ENCODE results near the gene WDR7.

Gene WDR7

GRCh38 chr18:56937874-56938430, 286.8 kb downstream of the WDR7 start:
- no peak for DNase-seq (ENCODE audit: low spot score)

DNA sequence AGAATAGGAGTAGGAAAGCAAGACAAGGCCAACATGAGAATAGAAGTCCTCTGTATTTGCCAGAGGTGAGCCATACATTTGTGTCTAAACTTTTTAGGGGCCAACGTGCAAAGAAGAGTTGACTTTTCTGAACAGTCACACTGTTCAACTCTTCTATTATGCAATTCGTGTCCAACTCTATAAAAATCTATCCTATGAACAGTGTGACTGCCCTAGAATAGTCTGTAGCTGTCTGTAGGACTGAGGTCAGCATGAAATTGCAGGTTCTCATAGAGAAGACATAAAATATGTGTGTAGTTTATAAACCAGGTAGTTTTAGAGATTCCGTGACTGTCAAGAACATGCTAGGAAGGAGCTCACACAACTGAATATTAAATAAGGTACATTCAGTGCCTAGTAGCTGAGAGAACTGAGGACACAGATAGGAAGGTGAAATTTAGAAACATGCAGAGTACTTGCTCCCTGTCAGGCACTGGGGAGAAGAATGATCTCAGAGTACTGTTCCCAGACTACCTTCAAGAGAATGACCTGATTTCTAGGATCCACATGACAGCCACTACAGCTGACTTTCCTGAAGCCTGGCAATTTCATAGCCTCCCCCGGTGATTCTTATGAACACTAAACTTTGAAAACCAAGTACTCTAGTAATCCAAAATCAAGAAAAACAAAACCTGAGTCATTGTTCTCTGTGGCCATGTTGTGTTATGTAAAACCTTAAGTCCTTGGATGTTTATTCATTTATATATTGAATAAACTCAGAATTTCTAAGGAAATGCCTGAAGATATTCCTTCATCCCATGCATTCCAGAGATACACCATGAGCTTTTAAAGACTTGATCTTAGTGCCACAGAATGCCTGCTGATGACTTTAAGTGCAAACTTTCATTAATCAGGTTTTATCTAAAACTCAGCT, 294.3 kb downstream of the WDR7 start:
- no peak for DNase-seq (ENCODE audit: low spot score)

DNA sequence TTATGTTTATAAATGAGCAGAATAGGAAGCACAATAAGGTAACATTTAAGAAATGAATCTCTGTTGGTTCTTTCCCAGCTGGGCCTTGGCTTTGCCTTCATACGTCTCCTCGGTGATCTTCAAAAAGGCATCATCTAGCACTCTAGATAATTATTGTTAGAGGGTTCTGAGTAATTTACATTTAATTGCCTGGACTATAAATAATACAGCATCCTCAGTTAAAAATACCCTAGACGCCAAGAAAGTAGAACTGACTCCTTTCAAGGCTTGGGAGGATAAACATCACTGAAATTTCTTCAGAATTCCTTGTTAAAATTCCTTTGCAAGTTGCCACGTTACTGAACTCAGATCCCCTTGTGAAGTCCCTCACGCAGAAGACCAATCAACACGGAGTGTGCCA, 296.1 kb downstream of the WDR7 start:
- DNase-seq (ENCODE audit: low spot score) = no peak

DNA sequence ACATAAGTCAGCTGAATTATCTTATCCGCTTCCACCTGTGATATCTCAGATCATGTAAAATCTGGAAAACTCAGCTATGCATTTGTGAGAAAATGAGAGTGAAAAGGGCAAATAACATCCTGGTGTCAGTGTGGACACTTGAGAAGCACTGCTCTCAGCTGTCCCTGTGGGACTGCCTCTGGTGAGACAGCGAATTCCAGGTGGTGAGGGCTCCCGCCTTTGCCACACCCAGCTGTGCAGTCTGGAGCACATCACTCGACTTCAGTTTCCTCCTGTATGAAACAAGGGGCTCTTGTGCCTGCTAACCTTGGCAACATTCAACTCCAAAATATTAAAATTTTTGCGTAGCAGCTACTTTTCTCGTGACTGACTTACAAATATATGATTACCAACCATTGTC, 300.9 kb downstream of the WDR7 start:
- DNase-seq (ENCODE audit: low spot score) = no peak

DNA sequence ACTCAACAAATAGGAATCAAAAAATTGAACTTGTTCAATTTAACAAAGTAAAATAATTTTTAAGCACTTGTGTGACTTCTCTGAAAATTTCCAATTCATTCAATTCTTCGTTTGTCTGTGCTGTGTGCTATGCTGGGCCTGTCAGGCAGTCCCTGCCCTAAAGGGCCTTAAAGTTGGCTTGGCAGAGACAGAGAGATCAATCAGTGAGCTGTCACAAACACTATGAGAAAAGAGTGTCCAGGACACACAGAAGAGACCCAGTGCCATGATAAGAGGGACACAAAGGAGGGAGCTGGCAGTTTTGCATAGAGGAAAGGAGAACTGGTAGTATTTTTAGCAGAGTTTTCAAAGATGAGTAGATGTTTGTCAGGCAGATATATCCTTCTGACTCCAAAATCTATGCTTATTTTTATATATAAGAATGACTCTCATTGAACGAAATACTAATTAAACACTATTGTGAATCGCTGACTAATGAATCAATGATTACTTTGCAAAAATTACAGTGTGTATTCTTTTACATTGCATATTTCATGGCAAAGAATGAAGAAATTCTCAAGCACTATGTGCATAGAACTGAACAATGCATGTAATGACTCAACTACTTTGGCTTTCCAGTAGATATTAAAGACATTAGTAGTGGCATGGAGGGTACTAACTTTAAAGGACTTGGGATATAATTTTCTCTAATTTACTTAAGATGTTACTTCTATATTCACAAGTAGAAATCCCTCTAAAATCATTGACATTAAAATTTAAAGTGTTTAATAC, 302.5 kb downstream of the WDR7 start:
- no peak for DNase-seq (ENCODE audit: low spot score)

- DNase-seq (ENCODE audit: low spot score) = no peak
Measured at GRCh38 chr18:56955490-56955889, 304.3 kb downstream of the WDR7 start.

- no peak for DNase-seq (ENCODE audit: low spot score)
Measured at GRCh38 chr18:56959120-56959519, 308.0 kb downstream of the WDR7 start.

- DNase-seq (ENCODE audit: low spot score) = no peak
Measured at GRCh38 chr18:56962322-56962721, 311.2 kb downstream of the WDR7 start.

- DNase-seq (ENCODE audit: low spot score) = no peak
Measured at GRCh38 chr18:56967035-56967434, 315.9 kb downstream of the WDR7 start.

GRCh38 chr18:56973487-56973886, 322.3 kb downstream of the WDR7 start:
- no peak for DNase-seq (ENCODE audit: low spot score)

DNA sequence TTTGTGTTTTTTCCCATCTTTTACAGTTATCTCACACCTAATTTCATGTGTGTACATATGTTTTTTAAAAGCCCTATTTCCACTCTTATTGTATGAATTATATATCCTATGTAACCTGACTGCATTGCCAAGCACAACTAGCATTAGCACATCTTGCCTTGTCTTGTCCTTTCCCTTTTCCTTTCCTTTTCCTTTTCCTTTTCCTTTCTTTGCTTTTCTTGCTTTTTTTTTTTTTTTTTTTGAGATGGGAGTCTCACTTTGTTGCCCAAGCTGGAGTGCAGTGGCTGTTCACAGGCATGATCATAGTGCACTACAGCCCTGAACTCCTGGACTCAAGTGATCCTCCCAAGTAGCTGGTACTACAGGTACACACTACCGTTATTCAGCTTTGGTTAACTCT, 323.0 kb downstream of the WDR7 start:
- DNase-seq (ENCODE audit: low spot score) = no peak

GRCh38 chr18:56975276-56975675, 324.1 kb downstream of the WDR7 start:
- no peak for DNase-seq (ENCODE audit: low spot score)

DNA sequence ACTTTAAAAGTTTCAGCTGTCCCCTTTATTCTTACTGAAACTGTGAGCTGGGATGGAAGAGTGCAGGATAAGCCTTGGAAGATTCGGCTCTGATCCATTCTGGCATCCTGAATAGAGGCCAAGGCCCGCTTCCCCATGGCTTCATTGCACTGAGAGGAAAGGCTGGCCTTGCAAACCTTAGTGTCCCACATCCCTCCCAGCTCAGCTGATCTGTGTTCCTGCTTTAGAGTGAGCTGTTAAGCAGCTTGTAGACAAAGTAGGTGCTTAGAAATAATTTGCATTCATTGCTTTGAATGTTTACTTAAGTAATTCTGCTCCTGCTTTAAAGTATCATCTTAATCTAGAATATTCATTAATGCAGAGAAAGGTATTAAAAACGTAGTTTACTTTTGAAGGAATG, 326.1 kb downstream of the WDR7 start:
- no peak for DNase-seq (ENCODE audit: low spot score)

- no peak for DNase-seq (ENCODE audit: low spot score)
Measured at GRCh38 chr18:56977771-56978170, 326.6 kb downstream of the WDR7 start.

- no peak for DNase-seq (ENCODE audit: low spot score)
Measured at GRCh38 chr18:56980151-56980550, 329.0 kb downstream of the WDR7 start.

GRCh38 chr18:56982766-56983165, 331.6 kb downstream of the WDR7 start:
- peak; percentile 3 for DNase-seq (ENCODE audit: low spot score)

DNA sequence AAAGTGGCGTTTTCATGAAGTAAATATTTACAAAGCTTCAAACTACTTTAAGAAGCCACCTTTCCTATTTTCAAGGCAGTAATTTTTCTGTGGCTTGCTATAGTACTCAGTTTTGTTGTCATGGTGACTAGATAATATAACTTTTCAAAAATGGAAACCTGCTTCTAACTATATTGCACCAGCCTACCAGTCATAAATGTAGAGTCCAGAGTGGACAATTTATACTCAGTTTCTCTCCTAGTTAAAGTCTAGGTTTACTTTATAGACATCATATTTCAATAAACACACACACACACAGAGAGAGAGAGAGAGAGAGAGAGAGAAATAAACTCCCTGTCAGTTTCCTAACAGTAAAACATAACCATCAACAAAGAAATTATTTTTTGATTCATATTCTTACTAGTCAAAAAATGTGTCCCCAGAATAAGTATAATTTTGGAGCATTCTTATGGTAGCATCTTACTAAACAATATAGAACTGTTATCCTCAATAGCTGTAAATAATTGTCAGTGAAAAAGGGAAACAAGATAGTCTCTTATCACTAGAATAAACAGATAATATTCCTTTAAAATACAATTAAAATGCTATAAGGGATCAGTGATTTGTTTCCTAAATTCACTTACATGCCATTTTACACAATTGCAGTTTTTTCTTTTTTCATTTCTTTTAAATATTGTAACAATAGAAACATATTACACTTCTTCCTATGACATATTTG, 332.3 kb downstream of the WDR7 start:
- DNase-seq (ENCODE audit: low spot score) = no peak

DNA sequence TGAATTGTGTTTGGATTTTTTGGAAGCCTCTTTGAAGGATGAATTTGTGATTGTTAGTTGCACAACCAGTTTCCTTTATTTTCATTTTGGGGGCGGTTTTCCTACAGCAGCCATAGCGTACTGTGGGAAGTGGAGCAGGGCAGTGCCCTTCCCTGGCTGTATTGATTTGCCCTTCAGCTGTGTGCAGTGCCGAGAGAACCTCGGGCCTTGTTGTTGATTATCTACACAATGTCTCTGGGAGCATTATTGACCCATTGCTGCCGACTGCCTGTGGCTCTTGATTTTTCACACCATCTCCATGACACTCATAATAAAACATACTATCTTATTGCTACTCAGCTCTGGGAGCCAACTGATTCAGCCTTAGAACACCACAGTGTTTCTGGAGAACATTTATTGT, 333.6 kb downstream of the WDR7 start:
- DNase-seq (ENCODE audit: low spot score) = no peak

- DNase-seq (ENCODE audit: low spot score) = no peak
Measured at GRCh38 chr18:56986829-56987228, 335.7 kb downstream of the WDR7 start.

DNA sequence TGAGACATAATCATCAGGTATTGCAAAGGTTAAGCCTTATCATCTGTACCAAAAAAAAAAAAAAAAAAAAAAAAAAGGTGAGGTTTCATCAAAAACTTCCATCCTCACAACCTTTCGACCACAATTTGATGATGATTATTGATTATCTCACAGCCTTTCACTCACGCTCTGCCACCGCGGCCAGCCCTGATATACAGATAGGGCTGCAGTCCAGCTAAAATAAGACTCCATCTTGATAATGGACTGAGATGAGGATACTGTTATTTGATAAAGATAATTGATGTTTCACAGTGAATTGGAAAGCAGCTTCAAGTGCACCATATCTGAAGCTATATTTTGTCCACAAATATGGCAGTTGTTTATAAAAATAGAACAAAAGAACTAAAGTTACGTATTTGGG, 336.1 kb downstream of the WDR7 start:
- no peak for DNase-seq (ENCODE audit: low spot score)

- DNase-seq (ENCODE audit: low spot score) = no peak
Measured at GRCh38 chr18:56988022-56988421, 336.9 kb downstream of the WDR7 start.

GRCh38 chr18:56990678-56991077, 339.5 kb downstream of the WDR7 start:
- DNase-seq (ENCODE audit: low spot score) = no peak
